ENCODE measurements around the gene RBPJ. TPM values are rescaled to one million over a fixed set of nuclear protein-coding genes. Genes with fewer than 3 reads are reported as not detected.

The RBPJ gene
- total and polyA plus RNA-seq, 2 of the 8 experiments (the other 6 are each of a cell fraction or from before 2014, with no cell fraction given) = 65.5 to 217 TPM

DNA sequence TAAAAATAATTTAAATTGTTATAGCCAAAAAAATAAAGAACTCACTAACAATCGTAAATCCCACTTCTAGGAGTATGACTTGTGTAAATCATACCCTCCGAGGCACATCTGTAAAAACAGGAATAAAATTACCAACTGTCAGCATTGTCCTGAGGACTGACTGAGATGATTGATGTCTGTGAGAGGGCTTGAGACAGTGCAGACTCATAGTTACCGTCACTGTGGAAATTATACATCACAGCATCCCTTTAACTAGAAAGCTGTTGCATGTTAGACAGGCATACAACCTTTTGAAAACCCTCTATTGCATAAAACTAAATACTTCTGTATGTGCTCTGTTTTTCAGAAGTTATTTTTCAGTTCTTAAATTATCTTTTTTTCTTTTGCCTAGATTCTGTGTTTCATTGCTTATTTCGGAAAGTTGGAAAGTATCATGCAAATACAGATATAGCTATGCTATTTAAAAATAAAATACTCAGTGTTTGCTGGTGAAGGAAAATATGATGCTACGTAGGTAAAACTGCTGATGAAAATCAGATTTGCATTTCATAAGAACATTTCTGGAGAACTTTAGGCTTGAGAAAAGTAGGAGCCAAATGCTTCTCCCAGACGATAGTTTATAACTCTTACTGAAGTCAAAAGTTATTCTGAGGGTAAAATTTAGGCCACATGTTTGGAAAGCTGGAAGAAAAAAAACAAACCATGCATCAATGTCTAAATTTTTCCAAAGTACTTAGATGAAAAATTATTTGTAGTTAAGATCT, 13.6 kb upstream of the RBPJ start (continued):
- TF ChIP-seq, protein P1, sequence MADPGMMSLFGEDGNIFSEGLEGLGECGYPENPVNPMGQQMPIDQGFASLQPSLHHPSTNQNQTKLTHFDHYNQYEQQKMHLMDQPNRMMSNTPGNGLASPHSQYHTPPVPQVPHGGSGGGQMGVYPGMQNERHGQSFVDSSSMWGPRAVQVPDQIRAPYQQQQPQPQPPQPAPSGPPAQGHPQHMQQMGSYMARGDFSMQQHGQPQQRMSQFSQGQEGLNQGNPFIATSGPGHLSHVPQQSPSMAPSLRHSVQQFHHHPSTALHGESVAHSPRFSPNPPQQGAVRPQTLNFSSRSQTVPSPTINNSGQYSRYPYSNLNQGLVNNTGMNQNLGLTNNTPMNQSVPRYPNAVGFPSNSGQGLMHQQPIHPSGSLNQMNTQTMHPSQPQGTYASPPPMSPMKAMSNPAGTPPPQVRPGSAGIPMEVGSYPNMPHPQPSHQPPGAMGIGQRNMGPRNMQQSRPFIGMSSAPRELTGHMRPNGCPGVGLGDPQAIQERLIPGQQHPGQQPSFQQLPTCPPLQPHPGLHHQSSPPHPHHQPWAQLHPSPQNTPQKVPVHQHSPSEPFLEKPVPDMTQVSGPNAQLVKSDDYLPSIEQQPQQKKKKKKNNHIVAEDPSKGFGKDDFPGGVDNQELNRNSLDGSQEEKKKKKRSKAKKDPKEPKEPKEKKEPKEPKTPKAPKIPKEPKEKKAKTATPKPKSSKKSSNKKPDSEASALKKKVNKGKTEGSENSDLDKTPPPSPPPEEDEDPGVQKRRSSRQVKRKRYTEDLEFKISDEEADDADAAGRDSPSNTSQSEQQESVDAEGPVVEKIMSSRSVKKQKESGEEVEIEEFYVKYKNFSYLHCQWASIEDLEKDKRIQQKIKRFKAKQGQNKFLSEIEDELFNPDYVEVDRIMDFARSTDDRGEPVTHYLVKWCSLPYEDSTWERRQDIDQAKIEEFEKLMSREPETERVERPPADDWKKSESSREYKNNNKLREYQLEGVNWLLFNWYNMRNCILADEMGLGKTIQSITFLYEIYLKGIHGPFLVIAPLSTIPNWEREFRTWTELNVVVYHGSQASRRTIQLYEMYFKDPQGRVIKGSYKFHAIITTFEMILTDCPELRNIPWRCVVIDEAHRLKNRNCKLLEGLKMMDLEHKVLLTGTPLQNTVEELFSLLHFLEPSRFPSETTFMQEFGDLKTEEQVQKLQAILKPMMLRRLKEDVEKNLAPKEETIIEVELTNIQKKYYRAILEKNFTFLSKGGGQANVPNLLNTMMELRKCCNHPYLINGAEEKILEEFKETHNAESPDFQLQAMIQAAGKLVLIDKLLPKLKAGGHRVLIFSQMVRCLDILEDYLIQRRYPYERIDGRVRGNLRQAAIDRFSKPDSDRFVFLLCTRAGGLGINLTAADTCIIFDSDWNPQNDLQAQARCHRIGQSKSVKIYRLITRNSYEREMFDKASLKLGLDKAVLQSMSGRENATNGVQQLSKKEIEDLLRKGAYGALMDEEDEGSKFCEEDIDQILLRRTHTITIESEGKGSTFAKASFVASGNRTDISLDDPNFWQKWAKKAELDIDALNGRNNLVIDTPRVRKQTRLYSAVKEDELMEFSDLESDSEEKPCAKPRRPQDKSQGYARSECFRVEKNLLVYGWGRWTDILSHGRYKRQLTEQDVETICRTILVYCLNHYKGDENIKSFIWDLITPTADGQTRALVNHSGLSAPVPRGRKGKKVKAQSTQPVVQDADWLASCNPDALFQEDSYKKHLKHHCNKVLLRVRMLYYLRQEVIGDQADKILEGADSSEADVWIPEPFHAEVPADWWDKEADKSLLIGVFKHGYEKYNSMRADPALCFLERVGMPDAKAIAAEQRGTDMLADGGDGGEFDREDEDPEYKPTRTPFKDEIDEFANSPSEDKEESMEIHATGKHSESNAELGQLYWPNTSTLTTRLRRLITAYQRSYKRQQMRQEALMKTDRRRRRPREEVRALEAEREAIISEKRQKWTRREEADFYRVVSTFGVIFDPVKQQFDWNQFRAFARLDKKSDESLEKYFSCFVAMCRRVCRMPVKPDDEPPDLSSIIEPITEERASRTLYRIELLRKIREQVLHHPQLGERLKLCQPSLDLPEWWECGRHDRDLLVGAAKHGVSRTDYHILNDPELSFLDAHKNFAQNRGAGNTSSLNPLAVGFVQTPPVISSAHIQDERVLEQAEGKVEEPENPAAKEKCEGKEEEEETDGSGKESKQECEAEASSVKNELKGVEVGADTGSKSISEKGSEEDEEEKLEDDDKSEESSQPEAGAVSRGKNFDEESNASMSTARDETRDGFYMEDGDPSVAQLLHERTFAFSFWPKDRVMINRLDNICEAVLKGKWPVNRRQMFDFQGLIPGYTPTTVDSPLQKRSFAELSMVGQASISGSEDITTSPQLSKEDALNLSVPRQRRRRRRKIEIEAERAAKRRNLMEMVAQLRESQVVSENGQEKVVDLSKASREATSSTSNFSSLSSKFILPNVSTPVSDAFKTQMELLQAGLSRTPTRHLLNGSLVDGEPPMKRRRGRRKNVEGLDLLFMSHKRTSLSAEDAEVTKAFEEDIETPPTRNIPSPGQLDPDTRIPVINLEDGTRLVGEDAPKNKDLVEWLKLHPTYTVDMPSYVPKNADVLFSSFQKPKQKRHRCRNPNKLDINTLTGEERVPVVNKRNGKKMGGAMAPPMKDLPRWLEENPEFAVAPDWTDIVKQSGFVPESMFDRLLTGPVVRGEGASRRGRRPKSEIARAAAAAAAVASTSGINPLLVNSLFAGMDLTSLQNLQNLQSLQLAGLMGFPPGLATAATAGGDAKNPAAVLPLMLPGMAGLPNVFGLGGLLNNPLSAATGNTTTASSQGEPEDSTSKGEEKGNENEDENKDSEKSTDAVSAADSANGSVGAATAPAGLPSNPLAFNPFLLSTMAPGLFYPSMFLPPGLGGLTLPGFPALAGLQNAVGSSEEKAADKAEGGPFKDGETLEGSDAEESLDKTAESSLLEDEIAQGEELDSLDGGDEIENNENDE (IDR thresholded peaks at IDR 0.05; ENCODE audit: insufficient replicate concordance, low read length) = no peak
- no peak for TF ChIP-seq ASH2L (IDR thresholded peaks at IDR 0.05; ENCODE audit: low read length)
- no peak for TF ChIP-seq KDM4A (IDR thresholded peaks at IDR 0.05; ENCODE audit: low read depth, low read length, severe bottlenecking)
- no peak for TF ChIP-seq JUND (IDR thresholded peaks at IDR 0.05; ENCODE audit: low read length)
- no peak for TF ChIP-seq CHD2 (IDR thresholded peaks at IDR 0.05; ENCODE audit: low read length)
- TF ChIP-seq RAD21 (IDR thresholded peaks at IDR 0.05 in 1 of 2, conservative IDR thresholded peaks at IDR 0.05 in 1 of 2; ENCODE audit: low read depth in 2 of 2, low read length in 2 of 2) = no peak
- TF ChIP-seq YY1 (IDR thresholded peaks at IDR 0.05; ENCODE audit: low read depth, low read length) = no peak
- no peak for TF ChIP-seq SP1 (IDR thresholded peaks at IDR 0.05; ENCODE audit: low read depth, low read length)
- TF ChIP-seq RNF2 (IDR thresholded peaks at IDR 0.05; ENCODE audit: borderline replicate concordance, low read depth, low read length, missing control alignments, poor library complexity, severe bottlenecking) = no peak
- TF ChIP-seq, protein P2, sequence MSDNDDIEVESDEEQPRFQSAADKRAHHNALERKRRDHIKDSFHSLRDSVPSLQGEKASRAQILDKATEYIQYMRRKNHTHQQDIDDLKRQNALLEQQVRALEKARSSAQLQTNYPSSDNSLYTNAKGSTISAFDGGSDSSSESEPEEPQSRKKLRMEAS (IDR thresholded peaks at IDR 0.05) = no peak

All from H1 (cell line).